Measurements from ENCODE around the gene PLD3. TPM values are rescaled to one million over a fixed set of nuclear protein-coding genes. Genes with fewer than 3 reads are reported as not detected.

PLD3 gene
- total RNA-seq, 6 experiments from 2014 or later, result 84.7 to 197 (median 113) TPM

- WGBS (ENCODE audit: insufficient coverage, low coverage, low lambda C conversion rate, missing lambda C conversion rate), result 100% methylated on average over 1 of the region's 7 CpGs
- H3K4me1 ChIP-seq, result no peaks in the 10 kb centered on the region
- DNase-seq (no peak), ATAC-seq (no peak)
- no peak overlapping the region for H3K4me3 ChIP-seq
- no peaks in the 10 kb centered on the region for H3K27me3 ChIP-seq
- H3K9me3 ChIP-seq, result no peaks in the 10 kb centered on the region
- H3K27ac ChIP-seq, result no peak overlapping the region
- peaks cover 0 to 31% (median 5%) of the 10 kb centered on the region in 4 donors for H3K36me3 ChIP-seq
- intact Hi-C loops (cut with DNase I), result no loop called here
- TF ChIP-seq CTCF (IDR thresholded peaks at IDR 0.05), result no peak
- TF ChIP-seq POLR2A (IDR thresholded peaks at IDR 0.05), result no peak
These were observed 22.7 kb downstream of the PLD3 start for GRCh38 chr19:40370997-40371801.

GRCh38 chr19:40371802-40372122 lies 23.3 kb downstream of the PLD3 start:
- Histone ChIP-seq H3K27me3 (no peaks in the 10 kb centered on the region), H3K36me3 (peaks cover 0 to 31% (median 3%) of the 10 kb centered on the region in 4 donors), H3K27ac (no peak overlapping the region), H3K9me3 (no peaks in the 10 kb centered on the region), H3K4me1 (no peaks in the 10 kb centered on the region), H3K4me3 (no peak overlapping the region)
- intact Hi-C loops (cut with DNase I), result no loop called here
- TF ChIP-seq CTCF (IDR thresholded peaks at IDR 0.05) (no peak), POLR2A (IDR thresholded peaks at IDR 0.05) (no peak)
- ATAC-seq (no peak), DNase-seq (no peak)
- 100% methylated on average over 3 of the region's 5 CpGs for WGBS (ENCODE audit: insufficient coverage, low coverage, low lambda C conversion rate, missing lambda C conversion rate)

- no CpG with 5 or more reads among the region's 7 CpGs for WGBS (ENCODE audit: insufficient coverage, low coverage, low lambda C conversion rate, missing lambda C conversion rate)
- Histone ChIP-seq H3K4me1 (no peaks in the 10 kb centered on the region), H3K27me3 (no peaks in the 10 kb centered on the region), H3K4me3 (no peak overlapping the region), H3K9me3 (no peaks in the 10 kb centered on the region), H3K27ac (no peak overlapping the region), H3K36me3 (peaks cover 0 to 25% (median 2%) of the 10 kb centered on the region in 4 donors)
- ATAC-seq, result no peak
- TF ChIP-seq CTCF (IDR thresholded peaks at IDR 0.05) (no peak), POLR2A (IDR thresholded peaks at IDR 0.05) (no peak)
- no peak for DNase-seq
- intact Hi-C loops (cut with DNase I), result no loop called here
These were observed 25.6 kb downstream of the PLD3 start for GRCh38 chr19:40374084-40374483.

- no peak overlapping the region for H3K27ac ChIP-seq
- 94% methylated on average over 6 of the region's 17 CpGs for WGBS (ENCODE audit: insufficient coverage, low coverage, low lambda C conversion rate, missing lambda C conversion rate)
These were observed 27.9 kb downstream of the PLD3 start for GRCh38 chr19:40376286-40376862.

More at GRCh38 chr19:40376286-40376862, 27.9 kb downstream of the PLD3 start:
- TF ChIP-seq CTCF (IDR thresholded peaks at IDR 0.05) (no peak), POLR2A (IDR thresholded peaks at IDR 0.05) (no peak)
- no peaks in the 10 kb centered on the region for H3K9me3 ChIP-seq
- intact Hi-C loops (cut with DNase I), result no loop called here
- H3K27me3 ChIP-seq, result no peaks in the 10 kb centered on the region
- H3K36me3 ChIP-seq, result peaks cover 0 to 13% (median 0%) of the 10 kb centered on the region in 4 donors
- H3K4me3 ChIP-seq, result no peak overlapping the region
- DNase-seq (no peak), ATAC-seq (no peak)
- H3K4me1 ChIP-seq, result no peaks in the 10 kb centered on the region

All from right lobe of liver (tissue), 6 donors.